Activated CD4-positive, alpha-beta memory T cell treated with anti-CD3 and anti-CD28 coated beads, Interleukin-2, amount 10 ng/mL, durations not matched to agents 7 days and 5 days (primary cell): ENCODE results near the gene SCAF11. TPM values are rescaled to one million over a fixed set of nuclear protein-coding genes. Genes with fewer than 3 reads are reported as not detected.
"Not testable (repeated sequence)": the region's sequence is repeated elsewhere in the genome, so short reads cannot be mapped to it uniquely, and the experiment has no call there.

Experiments used
- CTCF ChIA-PET: fragments of 350-600 bp; sonication (Branson Sonifier 250); formaldehyde crosslinking; loops from one replicate; lab custom pipeline; 2021; ENCODE audit warnings: antibody characterized with exemption, inconsistent platforms; lab: Charles Lee
- POLR2A ChIA-PET: fragments of 350-600 bp; sonication (Branson Sonifier 250); formaldehyde crosslinking; loops from one replicate; lab custom pipeline; 2021; ENCODE audit warnings: antibody characterized with exemption; lab: Charles Lee
- DNase-seq: peaks from one replicate; pipeline ENCODE4 v3.0.0-alpha.2; 2020
- H3K27ac Mint-ChIP-seq: one replicate; pipeline ENCODE4 v1.8.0; 2021; ENCODE audit warnings: mild to moderate bottlenecking, mixed read lengths
- H3K27me3 Mint-ChIP-seq: one replicate; pipeline ENCODE4 v1.8.0; 2021; ENCODE audit warnings: mixed read lengths
- H3K36me3 Mint-ChIP-seq: one replicate; pipeline ENCODE4 v1.8.0; 2021; ENCODE audit warnings: low read depth, mixed read lengths
- H3K4me1 Mint-ChIP-seq: one replicate; pipeline ENCODE4 v1.8.0; 2021; ENCODE audit warnings: mixed read lengths
- H3K4me3 Mint-ChIP-seq: one replicate; pipeline ENCODE4 v1.8.0; 2021; ENCODE audit warnings: mild to moderate bottlenecking, mixed read lengths
- H3K9me3 Mint-ChIP-seq: one replicate; pipeline ENCODE4 v1.8.0; 2021; ENCODE audit warnings: mixed read lengths
- total RNA-seq, 2 experiments: library from RNA; stranded (reverse); gene quantifications; one replicate each; pipeline ENCODE4 v1.2.3, GENCODE V29; 2021

SCAF11 gene
- 100 to 1,000 TPM; 129 to 136 TPM for total RNA-seq

GRCh38 chr12:45990468-45991283 lies at the start of gene SCAF11:
Gene SCAF11, minus strand, starts transcription at chr12:45990574. Its CDS starts 26,407 bp downstream, at chr12:45964167.
- peak; percentile 100 for DNase-seq
- ChIA-PET CTCF (interaction anchor here (0.6 to 2.5 kb wide), 17 partner anchors 12 to 775 kb away, joined by 3 to 12 read pairs (median 4); partner anchors contain the start of genes ANO6, ARID2 and SLC38A1), POLR2A (interaction anchor here (0.9 to 5.4 kb wide), 22 partner anchors 8 to 1228 kb away, joined by 3 to 140 read pairs (median 6); partner anchors contain the start of genes ARID2 and SLC38A1)
- no peaks in the 10 kb centered on the region for H3K27me3 Mint-ChIP-seq
- H3K27ac Mint-ChIP-seq = peak within 1 kb of the TSS; percentile 97
- peak within 1 kb of the TSS; percentile 95 for H3K4me3 Mint-ChIP-seq
- peaks cover 37% of the 10 kb centered on the region for H3K36me3 Mint-ChIP-seq
- peaks cover 46% of the 10 kb centered on the region for H3K4me1 Mint-ChIP-seq
- H3K9me3 Mint-ChIP-seq = no peaks in the 10 kb centered on the region

- H3K4me1 Mint-ChIP-seq, H3K4me3 Mint-ChIP-seq, POLR2A ChIA-PET, CTCF ChIA-PET, DNase-seq, H3K27ac Mint-ChIP-seq, H3K9me3 Mint-ChIP-seq, H3K27me3 Mint-ChIP-seq, H3K36me3 Mint-ChIP-seq: not testable (repeated sequence)
These were observed 46.7 kb upstream of the SCAF11 start for GRCh38 chr12:46037066-46037465.

GRCh38 chr12:46027172-46027571 lies 36.8 kb upstream of the SCAF11 start:
- ChIA-PET POLR2A (no interaction called here), CTCF (interaction anchor here (1.0 kb wide), 1 partner anchor 34 kb away, joined by 3 read pairs; no protein-coding TSS in a partner anchor)
- Mint-ChIP-seq H3K27me3 (peaks cover 14% of the 10 kb centered on the region), H3K9me3 (peaks cover 25% of the 10 kb centered on the region), H3K4me3 (no peak overlapping the region), H3K4me1 (no peaks in the 10 kb centered on the region), H3K36me3 (peaks cover 6% of the 10 kb centered on the region), H3K27ac (no peak overlapping the region)
- DNase-seq = no peak

- H3K4me3 Mint-ChIP-seq = no peak overlapping the region
- H3K27ac Mint-ChIP-seq = no peak overlapping the region
- ChIA-PET POLR2A (no interaction called here), CTCF (no interaction called here)
- H3K9me3 Mint-ChIP-seq = peaks cover 19% of the 10 kb centered on the region
- peaks cover 28% of the 10 kb centered on the region for H3K27me3 Mint-ChIP-seq
- DNase-seq = no peak
- no peaks in the 10 kb centered on the region for H3K4me1 Mint-ChIP-seq
- H3K36me3 Mint-ChIP-seq = peaks cover 11% of the 10 kb centered on the region
These were observed 33.7 kb upstream of the SCAF11 start for GRCh38 chr12:46024099-46024498.

GRCh38 chr12:46020768-46021167 lies 30.4 kb upstream of the SCAF11 start:
- Mint-ChIP-seq H3K4me3 (no peak overlapping the region), H3K27me3 (peaks cover 23% of the 10 kb centered on the region), H3K9me3 (peaks cover 3% of the 10 kb centered on the region), H3K27ac (no peak overlapping the region), H3K4me1 (no peaks in the 10 kb centered on the region), H3K36me3 (peaks cover 5% of the 10 kb centered on the region)
- ChIA-PET POLR2A (no interaction called here), CTCF (no interaction called here)
- no peak for DNase-seq

GRCh38 chr12:46018712-46019111 lies 28.3 kb upstream of the SCAF11 start:
- H3K4me3 Mint-ChIP-seq, H3K27ac Mint-ChIP-seq, H3K36me3 Mint-ChIP-seq, CTCF ChIA-PET, DNase-seq, POLR2A ChIA-PET, H3K9me3 Mint-ChIP-seq, H3K4me1 Mint-ChIP-seq: not testable (repeated sequence)
- H3K27me3 Mint-ChIP-seq = peaks cover 20% of the 10 kb centered on the region

GRCh38 chr12:46017866-46018375 lies 27.5 kb upstream of the SCAF11 start:
- H3K27ac Mint-ChIP-seq, H3K4me3 Mint-ChIP-seq, H3K4me1 Mint-ChIP-seq, H3K9me3 Mint-ChIP-seq, POLR2A ChIA-PET, CTCF ChIA-PET, H3K36me3 Mint-ChIP-seq, DNase-seq: not testable (repeated sequence)
- peaks cover 20% of the 10 kb centered on the region for H3K27me3 Mint-ChIP-seq

- H3K4me1 Mint-ChIP-seq = no peaks in the 10 kb centered on the region
- no peak overlapping the region for H3K4me3 Mint-ChIP-seq
- no peaks in the 10 kb centered on the region for H3K27me3 Mint-ChIP-seq
- no peak overlapping the region for H3K27ac Mint-ChIP-seq
- no peaks in the 10 kb centered on the region for H3K36me3 Mint-ChIP-seq
- H3K9me3 Mint-ChIP-seq = no peaks in the 10 kb centered on the region
- ChIA-PET POLR2A (interaction anchor here (1.8 kb wide), 1 partner anchor 14 kb away, joined by 5 read pairs; no protein-coding TSS in a partner anchor), CTCF (no interaction called here)
- DNase-seq = no peak
These were observed 15.4 kb upstream of the SCAF11 start for GRCh38 chr12:46005823-46006222.

GRCh38 chr12:46005151-46005797 lies 14.9 kb upstream of the SCAF11 start:
- Mint-ChIP-seq H3K36me3 (no peaks in the 10 kb centered on the region), H3K9me3 (no peaks in the 10 kb centered on the region), H3K27ac (no peak overlapping the region), H3K4me3 (no peak overlapping the region), H3K4me1 (no peaks in the 10 kb centered on the region), H3K27me3 (no peaks in the 10 kb centered on the region)
- CTCF ChIA-PET = no interaction called here
- DNase-seq = no peak
- POLR2A ChIA-PET = interaction anchor here (1.8 kb wide), 1 partner anchor 14 kb away, joined by 5 read pairs; no protein-coding TSS in a partner anchor

- Mint-ChIP-seq H3K36me3 (no peaks in the 10 kb centered on the region), H3K9me3 (peaks cover 1% of the 10 kb centered on the region), H3K27me3 (no peaks in the 10 kb centered on the region), H3K4me1 (no peaks in the 10 kb centered on the region), H3K4me3 (no peak overlapping the region), H3K27ac (no peak overlapping the region)
- no peak for DNase-seq
- ChIA-PET POLR2A (interaction anchor here (1.8 kb wide), 1 partner anchor 13 kb away, joined by 5 read pairs; no protein-coding TSS in a partner anchor), CTCF (no interaction called here)
These were observed 14.3 kb upstream of the SCAF11 start for GRCh38 chr12:46004715-46005114.

- H3K36me3 Mint-ChIP-seq, H3K27me3 Mint-ChIP-seq, CTCF ChIA-PET, H3K4me1 Mint-ChIP-seq, H3K9me3 Mint-ChIP-seq, POLR2A ChIA-PET, DNase-seq, H3K27ac Mint-ChIP-seq, H3K4me3 Mint-ChIP-seq: not testable (repeated sequence)
These were observed 9.7 kb upstream of the SCAF11 start for GRCh38 chr12:46000076-46000475.

- H3K9me3 Mint-ChIP-seq = peaks cover 5% of the 10 kb centered on the region
- ChIA-PET POLR2A (no interaction called here), CTCF (no interaction called here)
- DNase-seq = no peak
- no peak overlapping the region for H3K4me3 Mint-ChIP-seq
- peaks cover 2% of the 10 kb centered on the region for H3K27me3 Mint-ChIP-seq
- H3K36me3 Mint-ChIP-seq = peaks cover 10% of the 10 kb centered on the region
- no peak overlapping the region for H3K27ac Mint-ChIP-seq
- H3K4me1 Mint-ChIP-seq = peaks cover 13% of the 10 kb centered on the region
These were observed 4.4 kb upstream of the SCAF11 start for GRCh38 chr12:45994736-45995135.
